MM.1S (cell line): Measurements from ENCODE around the gene HTRA1.

Source experiments
- CTCF ChIP-seq: fragments of 300-600 bp; sonication (generic); IDR thresholded peaks from 2 replicates; pipeline ENCODE4 v1.5.1; 2016; ENCODE audit warnings: antibody characterized with exemption, low read length, mixed read lengths
- EZH2 ChIP-seq: fragments of 300-600 bp; sonication (generic); optimal IDR thresholded peaks from 2 replicates; pipeline ENCODE3; 2017; ENCODE audit warnings: low read depth, mild to moderate bottlenecking, antibody characterized with exemption, low read length, mixed read lengths
- EZH2phosphoT487 ChIP-seq: fragments of 300-600 bp; sonication (generic); IDR thresholded peaks from 2 replicates; pipeline ENCODE4 v1.6.1; 2018; ENCODE audit warnings: antibody characterized with exemption, low read length

GRCh38 chr10:122507616-122508015 is 46.3 kb downstream of the HTRA1 start:
- TF ChIP-seq EZH2phosphoT487: no peak
- no peak for TF ChIP-seq CTCF
- TF ChIP-seq EZH2: no peak
